CD14-positive monocyte (primary cell): ENCODE data around the gene KHDC1L. TPM values are rescaled to one million over a fixed set of nuclear protein-coding genes. Genes with fewer than 3 reads are reported as not detected.

Experiments
- DNase-seq, 3 donors: peaks; one replicate each; pipeline ENCODE4 v3.0.0-alpha.2; 2011 to 2022
- H2AFZ ChIP-seq: 2 replicates; pipeline ENCODE4 v1.6.0; 2012; ENCODE audit warnings: mild to moderate bottlenecking, low read depth, low read length, inconsistent platforms; ENCODE audit not compliant: insufficient read depth, poor library complexity, severe bottlenecking
- H3K27ac ChIP-seq, 2 donors: 1 replicate in 1 of 2; 2 replicates in 1 of 2; pipeline ENCODE4 v1.5.1; 2012 to 2013; ENCODE audit warnings: low read length in 2 of 2, control low read depth in 1 of 2, inconsistent platforms in 1 of 2, low read depth in 1 of 2, mild to moderate bottlenecking in 1 of 2
- H3K27me3 ChIP-seq, 2 donors: one replicate each; pipeline versions ENCODE4 v1.6.0 to v1.6.1; 2011 to 2013; ENCODE audit warnings: low read length in 2 of 2; ENCODE audit not compliant: control insufficient read depth in 2 of 2, insufficient read depth in 2 of 2
- H3K36me3 ChIP-seq, 2 donors: replicated peaks in 1 of 2; 1 replicate in 1 of 2; 2 replicates in 1 of 2; pipeline versions ENCODE4 v1.5.1 to v1.6.1; 2012 to 2013; ENCODE audit warnings: low read length in 2 of 2, control low read depth in 1 of 2, inconsistent platforms in 1 of 2, mild to moderate bottlenecking in 1 of 2; ENCODE audit not compliant: insufficient read depth in 2 of 2, control insufficient read depth in 1 of 2
- H3K4me1 ChIP-seq, 2 donors: 1 replicate in 1 of 2; 2 replicates in 1 of 2; pipeline versions ENCODE4 v1.5.1 to v1.6.1; 2012 to 2013; ENCODE audit warnings: low read length in 2 of 2, control low read depth in 1 of 2, inconsistent platforms in 1 of 2, mild to moderate bottlenecking in 1 of 2, moderate library complexity in 1 of 2; ENCODE audit not compliant: insufficient read depth in 2 of 2, control insufficient read depth in 1 of 2
- H3K4me2 ChIP-seq: replicated peaks from 2 replicates; pipeline ENCODE3; 2012; ENCODE audit warnings: low read length, moderate library complexity, mild to moderate bottlenecking; ENCODE audit not compliant: poor library complexity, severe bottlenecking; ENCODE audit errors: extremely low read depth
- H3K4me3 ChIP-seq, 3 experiments: fragments of 200-600 bp in 1 of 3; sonication (generic) in 1 of 3; replicated peaks in 1 of 3; 1 replicate in 2 of 3; 2 replicates in 1 of 3; pipeline ENCODE4 v1.5.1; 2011 to 2013; ENCODE audit warnings: low read length in 3 of 3, mild to moderate bottlenecking in 3 of 3, control low read depth in 2 of 3, low read depth in 2 of 3, inconsistent platforms in 1 of 3, moderate library complexity in 1 of 3
- H3K79me2 ChIP-seq: 2 replicates; pipeline ENCODE4 v1.6.0; 2012; ENCODE audit warnings: mild to moderate bottlenecking, control low read depth, inconsistent platforms, low read length, moderate library complexity; ENCODE audit not compliant: insufficient read depth
- H3K9ac ChIP-seq: 2 replicates; pipeline ENCODE4 v1.6.0; 2017; ENCODE audit warnings: low read length, mild to moderate bottlenecking; ENCODE audit not compliant: insufficient read depth, poor library complexity, severe bottlenecking
- H3K9me3 ChIP-seq, 2 donors: replicated peaks in 1 of 2; 1 replicate in 1 of 2; 2 replicates in 1 of 2; pipeline versions ENCODE4 v1.5.1 to v1.6.1; 2012 to 2013; ENCODE audit warnings: low read length in 2 of 2, control low read depth in 1 of 2; ENCODE audit not compliant: control insufficient read depth in 1 of 2, insufficient read depth in 1 of 2
- H4K20me1 ChIP-seq: 2 replicates; pipeline ENCODE4 v1.6.0; 2012; ENCODE audit warnings: mild to moderate bottlenecking, low read length, control low read depth, moderate library complexity; ENCODE audit not compliant: insufficient read depth
- H3K27ac Mint-ChIP-seq, 7 donors: one replicate each; pipeline ENCODE4 v1.8.0; 2020; ENCODE audit warnings: mild to moderate bottlenecking in 7 of 7, mixed read lengths in 7 of 7, moderate library complexity in 6 of 7, inconsistent platforms in 2 of 7
- H3K27me3 Mint-ChIP-seq, 3 donors: one replicate each; pipeline ENCODE4 v1.8.0; 2021 to 2022; ENCODE audit warnings: low read depth in 3 of 3, mild to moderate bottlenecking in 3 of 3, mixed read lengths in 3 of 3, moderate library complexity in 3 of 3, inconsistent platforms in 1 of 3
- H3K36me3 Mint-ChIP-seq, 2 donors: one replicate each; pipeline ENCODE4 v1.8.0; 2020; ENCODE audit warnings: mixed read lengths in 2 of 2, inconsistent platforms in 1 of 2, mild to moderate bottlenecking in 1 of 2
- H3K4me1 Mint-ChIP-seq: one replicate; pipeline ENCODE4 v1.8.0; 2020; ENCODE audit warnings: mild to moderate bottlenecking, mixed read lengths
- H3K4me3 Mint-ChIP-seq, 2 donors: one replicate each; pipeline ENCODE4 v1.8.0; 2020; ENCODE audit warnings: mild to moderate bottlenecking in 2 of 2, mixed read lengths in 2 of 2, moderate library complexity in 1 of 2
- H3K9me3 Mint-ChIP-seq, 7 donors: one replicate each; pipeline ENCODE4 v1.8.0; 2020 to 2022; ENCODE audit warnings: mixed read lengths in 7 of 7, mild to moderate bottlenecking in 6 of 7, moderate library complexity in 6 of 7, inconsistent platforms in 2 of 7
- WGBS: methylation state at CpG from one replicate; pipeline ENCODE4 v1.1.5; 2013; ENCODE audit warnings: missing lambda C conversion rate; ENCODE audit not compliant: insufficient coverage; 5-methylcytosine and 5-hydroxymethylcytosine counted together
- intact Hi-C, 2 donors: fragments of 100-400 bp; cut with micrococcal nuclease; formaldehyde crosslinking; loops; one replicate each; pipeline versions ENCODE4 v1.15.0 to v1.15.1; 2023
- polyA plus RNA-seq, 3 donors: library from polyadenylated mRNA; depleted of rRNA in 1 of 3; unstranded in 2 of 3; stranded (reverse) in 1 of 3; fragments of 300-500 nt in 2 of 3; fragments of >200 nt in 1 of 3; fragmentation: Illumina TruSeq in 2 of 3; gene quantifications; 1 replicate in 2 of 3; 2 replicates in 1 of 3; pipeline ENCODE4 v1.2.3, GENCODE V29; 2012 to 2021
- TF ChIP-seq, protein P1 (sequence below): fragments of 200-600 bp; IDR thresholded peaks from one replicate; pipeline ENCODE4 v1.8.0; 2022; ENCODE audit warnings: antibody characterized with exemption, mild to moderate bottlenecking

Gene KHDC1L
- polyA plus RNA-seq, 3 donors: not detected

DNA sequence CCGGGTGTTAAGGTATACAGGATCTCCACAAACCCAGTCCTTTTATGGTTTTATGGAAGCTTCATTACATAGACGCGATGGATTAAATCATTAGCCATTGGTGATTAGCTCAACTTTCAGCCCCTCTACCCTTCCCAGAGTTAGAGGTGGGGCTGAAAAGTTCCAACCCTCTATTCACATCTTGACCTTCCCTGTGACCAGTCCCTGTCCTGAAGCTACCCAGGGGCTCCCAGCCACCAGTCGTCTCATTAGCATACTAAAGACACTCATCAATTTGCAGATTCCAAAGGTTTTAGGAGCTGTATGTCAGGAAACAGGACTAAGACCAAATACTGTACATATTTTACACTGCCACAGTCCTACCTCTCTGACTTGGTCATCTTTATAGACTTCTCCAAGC is 21.0 kb downstream of the KHDC1L start:
- no peak for DNase-seq
- 60% methylated on average over 1 of the region's 4 CpGs for WGBS
- intact Hi-C loops: no loop called here
- TF ChIP-seq, protein P1, sequence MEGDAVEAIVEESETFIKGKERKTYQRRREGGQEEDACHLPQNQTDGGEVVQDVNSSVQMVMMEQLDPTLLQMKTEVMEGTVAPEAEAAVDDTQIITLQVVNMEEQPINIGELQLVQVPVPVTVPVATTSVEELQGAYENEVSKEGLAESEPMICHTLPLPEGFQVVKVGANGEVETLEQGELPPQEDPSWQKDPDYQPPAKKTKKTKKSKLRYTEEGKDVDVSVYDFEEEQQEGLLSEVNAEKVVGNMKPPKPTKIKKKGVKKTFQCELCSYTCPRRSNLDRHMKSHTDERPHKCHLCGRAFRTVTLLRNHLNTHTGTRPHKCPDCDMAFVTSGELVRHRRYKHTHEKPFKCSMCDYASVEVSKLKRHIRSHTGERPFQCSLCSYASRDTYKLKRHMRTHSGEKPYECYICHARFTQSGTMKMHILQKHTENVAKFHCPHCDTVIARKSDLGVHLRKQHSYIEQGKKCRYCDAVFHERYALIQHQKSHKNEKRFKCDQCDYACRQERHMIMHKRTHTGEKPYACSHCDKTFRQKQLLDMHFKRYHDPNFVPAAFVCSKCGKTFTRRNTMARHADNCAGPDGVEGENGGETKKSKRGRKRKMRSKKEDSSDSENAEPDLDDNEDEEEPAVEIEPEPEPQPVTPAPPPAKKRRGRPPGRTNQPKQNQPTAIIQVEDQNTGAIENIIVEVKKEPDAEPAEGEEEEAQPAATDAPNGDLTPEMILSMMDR: no peak
- Histone ChIP-seq H3K9ac (no peak overlapping the region), H3K4me3 (no peak overlapping the region), H3K27me3 (no peaks in the 10 kb centered on the region), H4K20me1 (no peaks in the 10 kb centered on the region), H2AFZ (no peak overlapping the region), H3K9me3 (no peaks in the 10 kb centered on the region), H3K79me2 (no peaks in the 10 kb centered on the region), H3K4me1 (no peaks in the 10 kb centered on the region), H3K4me2 (no peak overlapping the region), H3K36me3 (no peaks in the 10 kb centered on the region), H3K27ac (no peak overlapping the region)
- Mint-ChIP-seq H3K9me3 (peaks cover 1 to 9% (median 6%) of the 10 kb centered on the region in 7 donors), H3K27me3 (peaks cover 0 to 2% (median 0%) of the 10 kb centered on the region in 3 donors), H3K4me1 (no peaks in the 10 kb centered on the region), H3K27ac (no peak overlapping the region), H3K4me3 (no peak overlapping the region), H3K36me3 (no peaks in the 10 kb centered on the region)

DNA sequence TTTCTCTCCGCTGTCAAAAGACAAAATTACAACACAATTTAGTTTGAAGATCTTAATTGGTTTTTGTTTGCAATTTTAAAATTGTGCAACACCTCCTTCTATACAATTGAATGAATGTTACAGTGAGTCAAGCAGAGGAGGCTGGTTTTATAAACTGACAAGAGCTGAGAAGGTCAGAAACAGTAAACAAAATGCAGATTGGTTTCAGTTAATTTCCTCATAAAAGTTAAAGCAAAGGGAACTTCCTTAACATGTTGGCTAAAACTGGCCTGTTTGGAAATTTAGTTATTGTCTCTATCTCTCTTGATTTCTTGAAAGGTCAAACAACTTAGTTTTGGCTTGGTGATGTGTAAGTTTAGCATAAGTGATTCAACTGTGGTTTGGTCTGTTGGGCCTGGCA is 22.2 kb downstream of the KHDC1L start:
- Mint-ChIP-seq H3K9me3 (peaks cover 1 to 9% (median 6%) of the 10 kb centered on the region in 7 donors), H3K36me3 (no peaks in the 10 kb centered on the region), H3K27me3 (peaks cover 0 to 2% (median 0%) of the 10 kb centered on the region in 3 donors), H3K27ac (no peak overlapping the region), H3K4me1 (no peaks in the 10 kb centered on the region), H3K4me3 (no peak overlapping the region)
- Histone ChIP-seq H3K36me3 (no peaks in the 10 kb centered on the region), H3K4me3 (no peak overlapping the region), H3K27me3 (no peaks in the 10 kb centered on the region), H3K9ac (no peak overlapping the region), H3K27ac (no peak overlapping the region), H3K9me3 (no peaks in the 10 kb centered on the region), H2AFZ (no peak overlapping the region), H3K79me2 (no peaks in the 10 kb centered on the region), H4K20me1 (no peaks in the 10 kb centered on the region), H3K4me2 (no peak overlapping the region), H3K4me1 (no peaks in the 10 kb centered on the region)
- no CpG with 5 or more reads among the region's 1 CpG for WGBS
- TF ChIP-seq, protein P1: no peak
- intact Hi-C loops: no loop called here
- DNase-seq: no peak
